HEK293 (cell line): ENCODE data around the gene SYTL5.

Experiments
- CTCF ChIA-PET: fragments of 350-600 bp; formaldehyde crosslinking; extraction: SDS; loops from one replicate; lab custom pipeline; 2021; ENCODE audit warnings: antibody characterized with exemption; lab: Yijun Ruan, JAX
- POLR2A ChIA-PET: fragments of 300-600 bp; formaldehyde crosslinking; extraction: SDS; loops from one replicate; lab custom pipeline; 2020; ENCODE audit warnings: antibody characterized with exemption, inconsistent platforms; lab: Yijun Ruan, JAX
- H3K27ac ChIP-seq: fragments of 200-500 bp; sonication (Bioruptor generic); 2 replicates; pipeline ENCODE4 v1.5.1; 2014; ENCODE audit warnings: low read depth, low read length, control low read depth, inconsistent platforms; ENCODE audit errors: extremely low read depth
- H3K36me3 ChIP-seq, 2 experiments: fragments of 200-500 bp in 1 of 2; sonication (Bioruptor generic) in 1 of 2; 1 replicate in 1 of 2; 2 replicates in 1 of 2; pipeline ENCODE4 v1.5.1; 2014 to 2017; ENCODE audit warnings: inconsistent platforms in 2 of 2, low read length in 2 of 2; ENCODE audit not compliant: control insufficient read depth in 2 of 2, insufficient read depth in 1 of 2
- H3K4me1 ChIP-seq: fragments of 200-500 bp; sonication (Bioruptor generic); 2 replicates; pipeline ENCODE4 v1.5.1; 2014; ENCODE audit warnings: mild to moderate bottlenecking, low read length, inconsistent platforms; ENCODE audit not compliant: control insufficient read depth, insufficient read depth
- H3K4me3 ChIP-seq: 2 replicates; pipeline ENCODE4 v1.5.1; 2011; ENCODE audit warnings: low read depth, mild to moderate bottlenecking, control low read depth, low read length, moderate library complexity
- H3K9me3 ChIP-seq: fragments of 200-500 bp; sonication (Bioruptor generic); 2 replicates; pipeline ENCODE4 v1.5.1; 2014; ENCODE audit warnings: low read depth, low read length, inconsistent platforms; ENCODE audit not compliant: control insufficient read depth, insufficient read depth
- EGR2 ChIP-seq: fragments of 450-650 bp; formaldehyde crosslinking; IDR thresholded peaks from 2 replicates; pipeline ENCODE4 v1.5.1; 2016; ENCODE audit warnings: low read depth, missing biosample characterization, missing genetic modification characterization
- FEZF1 ChIP-seq: fragments of 450-650 bp; formaldehyde crosslinking; IDR thresholded peaks from 2 replicates; pipeline ENCODE4 v1.5.1; 2016; ENCODE audit warnings: missing biosample characterization, missing genetic modification characterization
- HOXD13 ChIP-seq: sonication (generic); formaldehyde crosslinking; IDR thresholded peaks from 2 replicates; pipeline ENCODE4 v1.8.0; 2022; ENCODE audit warnings: missing genetic modification reagents, borderline replicate concordance
- IKZF3 ChIP-seq: fragments of 450-650 bp; IDR thresholded peaks from 2 replicates; pipeline ENCODE4 v1.5.0; 2018; ENCODE audit warnings: missing biosample characterization, mild to moderate bottlenecking, missing genetic modification characterization, moderate library complexity
- KLF9 ChIP-seq: fragments of 450-650 bp; formaldehyde crosslinking; IDR thresholded peaks from 2 replicates; pipeline ENCODE4 v1.5.1; 2016; ENCODE audit warnings: missing biosample characterization, missing genetic modification characterization, low read depth
- SP3 ChIP-seq: fragments of 450-650 bp; formaldehyde crosslinking; IDR thresholded peaks from 2 replicates; pipeline ENCODE4 v1.5.1; 2016; ENCODE audit warnings: missing biosample characterization, missing genetic modification characterization
- WT1 ChIP-seq: fragments of 450-650 bp; formaldehyde crosslinking; IDR thresholded peaks from 2 replicates; pipeline ENCODE4 v1.5.1; 2016; ENCODE audit warnings: missing biosample characterization, missing genetic modification characterization
- YY1 ChIP-seq: fragments of 450-650 bp; formaldehyde crosslinking; IDR thresholded peaks from 2 replicates; pipeline ENCODE4 v1.5.1; 2018; ENCODE audit warnings: missing biosample characterization, missing genetic modification characterization
- ZNF175 ChIP-seq: fragments of 450-650 bp; formaldehyde crosslinking; IDR thresholded peaks from 2 replicates; pipeline ENCODE4 v1.5.1; 2016; ENCODE audit warnings: missing biosample characterization, missing genetic modification characterization
- ZNF211 ChIP-seq: fragments of 450-650 bp; formaldehyde crosslinking; IDR thresholded peaks from 2 replicates; pipeline ENCODE4 v1.5.1; 2016; ENCODE audit warnings: low read depth, missing biosample characterization, missing genetic modification characterization
- ZNF214 ChIP-seq: fragments of 450-650 bp; formaldehyde crosslinking; IDR thresholded peaks from 2 replicates; pipeline ENCODE4 v1.5.1; 2017; ENCODE audit warnings: missing biosample characterization, mild to moderate bottlenecking, missing genetic modification characterization, borderline replicate concordance
- ZNF274 ChIP-seq, 2 experiments: fragments of 200-500 bp in 1 of 2; fragments of 450-650 bp in 1 of 2; sonication (Bioruptor generic) in 1 of 2; formaldehyde crosslinking in 1 of 2; IDR thresholded peaks; 2 replicates each; pipeline versions ENCODE4 v1.5.1 to v1.6.1; 2014 to 2016; ENCODE audit warnings: borderline replicate concordance in 1 of 2, inconsistent platforms in 1 of 2, low read length in 1 of 2, missing biosample characterization in 1 of 2, missing genetic modification characterization in 1 of 2
- ZNF366 ChIP-seq: fragments of 450-650 bp; formaldehyde crosslinking; conservative IDR thresholded peaks from 2 replicates; pipeline ENCODE4 v1.5.1; 2016; ENCODE audit warnings: missing biosample characterization, missing genetic modification characterization
- ZNF560 ChIP-seq: fragments of 450-650 bp; formaldehyde crosslinking; IDR thresholded peaks from 2 replicates; pipeline ENCODE4 v1.5.1; 2017; ENCODE audit warnings: missing biosample characterization, missing genetic modification characterization, borderline replicate concordance
- ZNF610 ChIP-seq: fragments of 450-650 bp; formaldehyde crosslinking; IDR thresholded peaks from 2 replicates; pipeline ENCODE4 v1.5.1; 2016; ENCODE audit warnings: missing biosample characterization, missing genetic modification characterization, borderline replicate concordance
- ZNF623 ChIP-seq: fragments of 450-650 bp; formaldehyde crosslinking; IDR thresholded peaks from 2 replicates; pipeline ENCODE4 v1.5.1; 2016; ENCODE audit warnings: missing biosample characterization, missing genetic modification characterization
- ZNF658 ChIP-seq: fragments of 450-650 bp; formaldehyde crosslinking; IDR thresholded peaks from 2 replicates; pipeline ENCODE4; 2016; ENCODE audit warnings: missing biosample characterization, missing genetic modification characterization
- ZNF76 ChIP-seq: fragments of 450-650 bp; formaldehyde crosslinking; IDR thresholded peaks from 2 replicates; pipeline ENCODE4; 2016; ENCODE audit warnings: low read depth, missing biosample characterization, missing genetic modification characterization, borderline replicate concordance
- ZNF792 ChIP-seq: fragments of 450-650 bp; formaldehyde crosslinking; IDR thresholded peaks from 2 replicates; pipeline ENCODE4 v1.5.1; 2016; ENCODE audit warnings: missing biosample characterization, missing genetic modification characterization
- TF ChIP-seq, protein P1 (sequence below): fragments of 450-650 bp; formaldehyde crosslinking; IDR thresholded peaks from 2 replicates; pipeline ENCODE4 v1.5.1; 2016; ENCODE audit warnings: missing biosample characterization, missing genetic modification characterization
- TF ChIP-seq, protein P2 (sequence below): fragments of 450-650 bp; formaldehyde crosslinking; IDR thresholded peaks from 2 replicates; pipeline ENCODE4 v1.5.1; 2016; ENCODE audit warnings: missing biosample characterization, missing genetic modification characterization
- TF ChIP-seq, protein P3 (sequence below): fragments of 450-650 bp; formaldehyde crosslinking; IDR thresholded peaks from 2 replicates; pipeline ENCODE4 v1.5.1; 2017; ENCODE audit warnings: missing biosample characterization, missing genetic modification characterization
- TF ChIP-seq, protein P4 (sequence below): fragments of 450-650 bp; formaldehyde crosslinking; IDR thresholded peaks from 2 replicates; pipeline ENCODE4 v1.5.1; 2016; ENCODE audit warnings: missing biosample characterization, missing genetic modification characterization
- TF ChIP-seq, protein P5 (sequence below): fragments of 450-650 bp; formaldehyde crosslinking; IDR thresholded peaks from 2 replicates; pipeline ENCODE4 v1.5.1; 2016; ENCODE audit warnings: missing biosample characterization, missing genetic modification characterization

Gene SYTL5

DNA sequence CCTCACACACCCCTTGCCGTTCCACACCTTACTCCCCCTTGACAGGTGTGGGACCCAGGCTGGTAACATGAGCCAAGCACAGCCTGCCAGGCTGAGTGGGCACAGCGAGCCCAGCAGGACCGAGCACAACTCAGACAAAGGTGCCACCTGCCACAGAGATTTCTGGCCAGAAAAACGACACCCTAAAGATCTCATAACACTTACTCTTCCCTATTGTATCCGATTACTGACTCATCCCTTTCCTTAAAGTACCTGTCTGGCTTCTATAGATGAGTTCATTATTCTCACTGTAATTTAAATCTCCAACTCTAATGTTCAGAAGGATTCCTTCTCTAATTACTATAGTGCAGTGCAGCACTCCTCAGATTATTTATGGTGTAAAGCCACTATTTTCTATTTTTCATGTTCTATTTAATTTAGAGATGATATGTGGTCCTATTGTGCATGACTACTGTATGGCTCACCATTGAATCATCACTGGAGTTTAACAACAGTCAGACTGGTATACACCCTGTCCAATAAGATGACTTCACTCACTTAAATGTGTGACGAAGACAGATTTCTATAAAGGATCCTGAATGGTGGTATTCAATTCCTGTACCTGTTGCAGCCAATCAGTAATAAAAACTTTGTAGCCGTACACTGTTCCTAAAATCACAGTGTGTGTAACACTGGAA, 7.6 kb upstream of the SYTL5 start:
- Histone ChIP-seq H3K4me3 (no peak overlapping the region), H3K9me3 (no peaks in the 10 kb centered on the region), H3K36me3 (no peaks in the 10 kb centered on the region), H3K27ac (no peak overlapping the region), H3K4me1 (no peaks in the 10 kb centered on the region)
- TF ChIP-seq ZNF175 (tag by site-specific recombination): no peak
- TF ChIP-seq FEZF1 (tag by site-specific recombination): no peak
- TF ChIP-seq ZNF366 (tag by site-specific recombination): no peak
- TF ChIP-seq HOXD13 (CRISPR knock-in tag): no peak
- no peak for TF ChIP-seq ZNF560 (tag by site-specific recombination)
- TF ChIP-seq ZNF211: no peak
- TF ChIP-seq, protein P1, sequence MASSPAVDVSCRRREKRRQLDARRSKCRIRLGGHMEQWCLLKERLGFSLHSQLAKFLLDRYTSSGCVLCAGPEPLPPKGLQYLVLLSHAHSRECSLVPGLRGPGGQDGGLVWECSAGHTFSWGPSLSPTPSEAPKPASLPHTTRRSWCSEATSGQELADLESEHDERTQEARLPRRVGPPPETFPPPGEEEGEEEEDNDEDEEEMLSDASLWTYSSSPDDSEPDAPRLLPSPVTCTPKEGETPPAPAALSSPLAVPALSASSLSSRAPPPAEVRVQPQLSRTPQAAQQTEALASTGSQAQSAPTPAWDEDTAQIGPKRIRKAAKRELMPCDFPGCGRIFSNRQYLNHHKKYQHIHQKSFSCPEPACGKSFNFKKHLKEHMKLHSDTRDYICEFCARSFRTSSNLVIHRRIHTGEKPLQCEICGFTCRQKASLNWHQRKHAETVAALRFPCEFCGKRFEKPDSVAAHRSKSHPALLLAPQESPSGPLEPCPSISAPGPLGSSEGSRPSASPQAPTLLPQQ (tag by site-specific recombination): no peak
- no peak for TF ChIP-seq IKZF3
- no peak for TF ChIP-seq ZNF76 (tag by site-specific recombination)
- TF ChIP-seq ZNF792 (tag by site-specific recombination): no peak
- TF ChIP-seq, protein P2, sequence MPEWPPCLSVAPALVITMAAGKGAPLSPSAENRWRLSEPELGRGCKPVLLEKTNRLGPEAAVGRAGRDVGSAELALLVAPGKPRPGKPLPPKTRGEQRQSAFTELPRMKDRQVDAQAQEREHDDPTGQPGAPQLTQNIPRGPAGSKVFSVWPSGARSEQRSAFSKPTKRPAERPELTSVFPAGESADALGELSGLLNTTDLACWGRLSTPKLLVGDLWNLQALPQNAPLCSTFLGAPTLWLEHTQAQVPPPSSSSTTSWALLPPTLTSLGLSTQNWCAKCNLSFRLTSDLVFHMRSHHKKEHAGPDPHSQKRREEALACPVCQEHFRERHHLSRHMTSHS: no peak
- no peak for TF ChIP-seq SP3 (tag by site-specific recombination)
- TF ChIP-seq, protein P3, sequence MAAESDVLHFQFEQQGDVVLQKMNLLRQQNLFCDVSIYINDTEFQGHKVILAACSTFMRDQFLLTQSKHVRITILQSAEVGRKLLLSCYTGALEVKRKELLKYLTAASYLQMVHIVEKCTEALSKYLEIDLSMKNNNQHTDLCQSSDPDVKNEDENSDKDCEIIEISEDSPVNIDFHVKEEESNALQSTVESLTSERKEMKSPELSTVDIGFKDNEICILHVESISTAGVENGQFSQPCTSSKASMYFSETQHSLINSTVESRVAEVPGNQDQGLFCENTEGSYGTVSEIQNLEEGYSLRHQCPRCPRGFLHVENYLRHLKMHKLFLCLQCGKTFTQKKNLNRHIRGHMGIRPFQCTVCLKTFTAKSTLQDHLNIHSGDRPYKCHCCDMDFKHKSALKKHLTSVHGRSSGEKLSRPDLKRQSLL: no peak
- no peak for TF ChIP-seq WT1 (tag by site-specific recombination)
- TF ChIP-seq KLF9 (tag by site-specific recombination): no peak
- TF ChIP-seq ZNF214 (tag by site-specific recombination): no peak
- no peak for TF ChIP-seq YY1 (tag by site-specific recombination)
- ChIA-PET POLR2A (no interaction called here), CTCF (interaction anchor here (1.1 kb wide), 1 partner anchor 11 kb away, joined by 3 read pairs; no protein-coding TSS in a partner anchor)

DNA sequence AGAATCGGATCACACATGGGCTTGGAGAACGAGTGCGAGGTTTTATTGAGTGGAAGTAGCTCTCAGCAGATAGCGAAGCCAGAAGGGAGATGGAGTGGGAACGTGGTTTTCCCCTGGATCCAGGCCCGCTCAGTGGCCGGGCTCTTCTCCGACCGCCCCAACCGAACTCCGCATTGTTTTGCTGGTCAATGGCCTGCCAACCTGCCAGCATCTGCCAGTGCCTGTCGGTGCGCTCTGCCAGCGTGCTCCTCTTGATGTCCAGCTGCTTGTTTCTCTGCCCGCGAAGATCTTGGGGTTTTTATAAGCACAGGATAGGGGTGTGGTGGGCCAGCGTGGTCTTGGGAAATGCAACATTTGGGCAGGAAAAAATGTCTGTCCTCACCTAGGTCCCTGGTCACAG, 5.6 kb upstream of the SYTL5 start:
- H3K4me1 ChIP-seq: no peaks in the 10 kb centered on the region
- CTCF ChIA-PET: no interaction called here
- H3K9me3 ChIP-seq: no peaks in the 10 kb centered on the region
- H3K27ac ChIP-seq: no peak overlapping the region
- no peaks in the 10 kb centered on the region for H3K36me3 ChIP-seq
- TF ChIP-seq ZNF623 (tag by site-specific recombination) (no peak), ZNF274 (IDR thresholded peaks at IDR 0.05; ENCODE audit: low read length) (no peak), ZNF274 (tag by site-specific recombination; IDR thresholded peaks at IDR 0.05; ENCODE audit: borderline replicate concordance) (no peak), ZNF211 (no peak), EGR2 (tag by site-specific recombination) (no peak), ZNF658 (tag by site-specific recombination) (no peak), ZNF610 (no peak)
- TF ChIP-seq, protein P4, sequence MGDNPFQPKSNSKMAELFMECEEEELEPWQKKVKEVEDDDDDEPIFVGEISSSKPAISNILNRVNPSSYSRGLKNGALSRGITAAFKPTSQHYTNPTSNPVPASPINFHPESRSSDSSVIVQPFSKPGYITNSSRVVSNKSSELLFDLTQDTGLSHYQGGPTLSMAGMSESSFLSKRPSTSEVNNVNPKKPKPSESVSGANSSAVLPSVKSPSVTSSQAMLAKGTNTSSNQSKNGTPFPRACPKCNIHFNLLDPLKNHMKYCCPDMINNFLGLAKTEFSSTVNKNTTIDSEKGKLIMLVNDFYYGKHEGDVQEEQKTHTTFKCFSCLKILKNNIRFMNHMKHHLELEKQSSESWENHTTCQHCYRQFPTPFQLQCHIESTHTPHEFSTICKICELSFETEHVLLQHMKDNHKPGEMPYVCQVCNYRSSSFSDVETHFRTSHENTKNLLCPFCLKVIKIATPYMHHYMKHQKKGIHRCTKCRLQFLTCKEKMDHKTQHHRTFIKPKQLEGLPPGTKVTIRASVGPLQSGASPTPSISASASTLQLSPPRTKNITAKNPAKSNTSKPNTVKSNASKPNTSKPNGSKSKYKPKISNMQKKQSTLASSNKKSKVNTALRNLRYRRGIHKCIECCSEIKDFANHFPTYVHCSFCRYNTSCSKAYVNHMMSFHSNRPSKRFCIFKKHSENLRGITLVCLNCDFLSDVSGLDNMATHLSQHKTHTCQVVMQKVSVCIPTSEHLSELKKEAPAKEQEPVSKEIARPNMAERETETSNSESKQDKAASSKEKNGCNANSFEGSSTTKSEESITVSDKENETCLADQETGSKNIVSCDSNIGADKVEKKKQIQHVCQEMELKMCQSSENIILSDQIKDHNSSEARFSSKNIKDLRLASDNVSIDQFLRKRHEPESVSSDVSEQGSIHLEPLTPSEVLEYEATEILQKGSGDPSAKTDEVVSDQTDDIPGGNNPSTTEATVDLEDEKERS (tag by site-specific recombination): no peak
- TF ChIP-seq, protein P5, sequence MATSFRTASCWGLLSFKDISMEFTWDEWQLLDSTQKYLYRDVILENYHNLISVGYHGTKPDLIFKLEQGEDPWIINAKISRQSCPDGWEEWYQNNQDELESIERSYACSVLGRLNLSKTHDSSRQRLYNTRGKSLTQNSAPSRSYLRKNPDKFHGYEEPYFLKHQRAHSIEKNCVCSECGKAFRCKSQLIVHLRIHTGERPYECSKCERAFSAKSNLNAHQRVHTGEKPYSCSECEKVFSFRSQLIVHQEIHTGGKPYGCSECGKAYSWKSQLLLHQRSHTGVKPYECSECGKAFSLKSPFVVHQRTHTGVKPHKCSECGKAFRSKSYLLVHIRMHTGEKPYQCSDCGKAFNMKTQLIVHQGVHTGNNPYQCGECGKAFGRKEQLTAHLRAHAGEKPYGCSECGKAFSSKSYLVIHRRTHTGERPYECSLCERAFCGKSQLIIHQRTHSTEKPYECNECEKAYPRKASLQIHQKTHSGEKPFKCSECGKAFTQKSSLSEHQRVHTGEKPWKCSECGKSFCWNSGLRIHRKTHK (tag by site-specific recombination): no peak
- TF ChIP-seq, all 188 proteins: peak for 0
- POLR2A ChIA-PET: no interaction called here
- H3K4me3 ChIP-seq: no peak overlapping the region
